GM19372 (cell line): ENCODE measurements around the gene ZMYM4.
"Not testable (repeated sequence)": the region's sequence is repeated elsewhere in the genome, so short reads cannot be mapped to it uniquely, and the experiment has no call there.

ENCODE experiments used
- ATAC-seq: cut with Tn5 transposase; IDR thresholded peaks from one replicate; pipeline ENCODE4 v1.9.1; 2021; ENCODE audit warnings: mild to moderate bottlenecking, low read depth, moderate library complexity; ENCODE audit not compliant: unreplicated experiment

The ZMYM4 gene

GRCh38 chr1:35449334-35450008 lies 181.0 kb downstream of the ZMYM4 start:
- no peak for ATAC-seq

- no peak for ATAC-seq
Measured at GRCh38 chr1:35451125-35451528, 182.6 kb downstream of the ZMYM4 start.

- no peak for ATAC-seq
Measured at GRCh38 chr1:35452106-35452774, 183.7 kb downstream of the ZMYM4 start.

GRCh38 chr1:35453031-35453430 lies 184.5 kb downstream of the ZMYM4 start:
- no peak for ATAC-seq

- no peak for ATAC-seq
Measured at GRCh38 chr1:35454176-35454575, 185.7 kb downstream of the ZMYM4 start.

- ATAC-seq, result no peak
Measured at GRCh38 chr1:35454616-35455015, 186.1 kb downstream of the ZMYM4 start.

- no peak for ATAC-seq
Measured at GRCh38 chr1:35460796-35461195, 192.3 kb downstream of the ZMYM4 start.

GRCh38 chr1:35461966-35462651 lies 193.6 kb downstream of the ZMYM4 start:
- ATAC-seq, result no peak

- no peak for ATAC-seq
Measured at GRCh38 chr1:35463232-35463631, 194.7 kb downstream of the ZMYM4 start.

GRCh38 chr1:35463749-35464148 lies 195.2 kb downstream of the ZMYM4 start:
- ATAC-seq, result not testable (repeated sequence)

GRCh38 chr1:35466120-35466519 lies 197.6 kb downstream of the ZMYM4 start:
- no peak for ATAC-seq

GRCh38 chr1:35470977-35471613 lies 202.6 kb downstream of the ZMYM4 start:
- no peak for ATAC-seq
